GM18511 (cell line): ENCODE measurements around the gene PRRT1.
"Not testable (repeated sequence)": the region's sequence is repeated elsewhere in the genome, so short reads cannot be mapped to it uniquely, and the experiment has no call there.

Experiments
- ATAC-seq: cut with Tn5 transposase; IDR thresholded peaks from one replicate; pipeline ENCODE4 v1.9.1; 2021; ENCODE audit warnings: mild to moderate bottlenecking, moderate library complexity; ENCODE audit not compliant: unreplicated experiment

The PRRT1 gene

DNA sequence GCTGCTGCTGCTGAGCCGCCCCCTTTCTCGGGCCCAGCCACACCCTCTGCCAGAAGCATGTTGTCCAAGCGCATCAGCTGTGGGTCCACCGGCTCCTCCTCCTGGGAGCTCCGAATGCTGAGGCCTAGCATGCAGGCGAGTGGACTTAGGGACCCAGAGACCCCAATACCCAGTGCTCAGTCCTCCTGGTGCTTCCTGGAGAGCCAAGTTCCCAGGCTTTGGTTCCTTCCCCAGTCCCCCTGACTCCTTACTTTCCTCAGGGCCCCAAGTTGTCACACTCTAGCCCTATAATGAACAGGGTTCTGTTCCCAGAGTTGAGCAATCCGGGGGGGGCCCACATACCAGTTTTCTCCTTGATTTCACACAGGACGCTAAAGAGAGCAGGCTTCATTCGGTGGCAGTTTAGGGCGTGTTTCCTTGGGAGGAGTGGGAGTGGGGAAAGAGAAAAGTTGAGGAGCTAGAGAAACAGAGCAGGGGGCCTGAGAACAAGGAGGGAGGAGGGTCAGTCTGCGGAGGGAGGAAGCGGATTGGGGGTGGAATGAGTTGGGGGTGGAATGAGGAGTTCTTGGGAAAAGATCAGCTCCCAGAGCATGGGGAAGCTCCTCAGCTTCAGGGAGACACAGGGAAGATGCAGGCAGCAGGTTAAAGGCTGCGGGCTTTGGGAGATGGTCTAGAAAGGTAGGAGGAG lies 36.8 kb upstream of the PRRT1 start:
- no peak for ATAC-seq

DNA sequence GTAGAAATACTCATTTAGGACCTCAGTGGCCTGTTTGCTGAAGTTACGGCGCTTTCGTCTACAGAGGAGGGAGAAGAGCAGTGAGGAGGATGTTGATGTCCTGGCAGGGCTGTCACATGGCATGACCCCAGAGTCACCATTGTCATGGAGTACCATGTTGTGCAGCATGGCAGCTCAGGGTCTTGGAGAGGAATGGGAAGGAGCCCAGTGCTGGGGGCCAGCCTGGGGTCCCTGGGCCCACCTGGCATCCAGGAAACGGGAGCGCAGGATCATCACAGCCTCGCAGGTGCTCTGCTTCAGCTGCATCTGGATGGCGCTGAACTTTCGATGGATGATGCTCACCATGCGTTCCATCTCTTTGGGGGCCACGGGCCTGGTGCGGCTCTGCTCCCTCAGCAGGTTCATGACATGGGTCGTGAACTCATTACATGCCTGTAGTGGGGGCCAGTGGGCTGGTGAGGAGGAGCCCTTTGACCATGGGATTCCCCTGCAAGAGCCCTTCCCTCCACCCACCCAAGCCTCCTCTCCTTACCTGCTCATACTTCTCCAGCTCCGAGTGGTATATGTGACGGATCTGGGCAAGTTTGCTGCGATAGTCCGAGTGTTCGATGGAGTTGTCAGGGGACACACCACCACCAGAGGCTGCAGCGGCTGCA lies 36.1 kb upstream of the PRRT1 start:
- ATAC-seq = not testable (repeated sequence)

DNA sequence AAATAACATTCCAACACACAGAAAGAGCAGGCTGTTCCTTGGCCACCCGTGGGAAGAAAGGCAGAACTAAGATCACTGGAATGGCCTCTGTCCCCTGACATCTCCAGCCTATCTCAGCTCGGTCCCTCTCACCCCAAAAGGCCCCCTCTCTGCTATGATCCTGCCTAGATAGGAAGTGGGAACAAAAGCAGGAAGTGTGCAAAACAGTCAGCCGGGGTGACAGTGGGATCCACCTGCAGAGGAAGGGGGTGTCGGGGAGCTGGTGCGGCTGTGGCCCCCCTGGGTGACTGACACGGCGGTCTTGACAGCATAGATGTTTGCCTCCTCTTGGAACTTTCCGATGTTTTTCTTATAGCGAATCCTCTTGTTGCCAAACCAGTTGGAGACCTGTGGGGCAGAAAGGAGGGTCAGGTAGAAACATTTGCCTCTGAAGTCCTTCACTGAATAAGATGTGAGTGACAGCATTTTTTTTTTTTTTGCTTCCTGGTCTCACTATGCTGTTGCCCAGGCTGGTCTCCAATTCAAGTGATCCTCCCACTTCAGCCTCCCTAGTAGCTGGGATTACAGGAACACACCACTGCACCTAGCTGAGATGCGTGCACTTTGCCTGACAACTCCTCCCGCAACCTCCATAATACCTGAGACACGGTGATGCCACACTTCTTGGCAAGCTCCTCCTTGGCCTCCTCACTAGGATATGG lies 35.4 kb upstream of the PRRT1 start:
- ATAC-seq = no peak

DNA sequence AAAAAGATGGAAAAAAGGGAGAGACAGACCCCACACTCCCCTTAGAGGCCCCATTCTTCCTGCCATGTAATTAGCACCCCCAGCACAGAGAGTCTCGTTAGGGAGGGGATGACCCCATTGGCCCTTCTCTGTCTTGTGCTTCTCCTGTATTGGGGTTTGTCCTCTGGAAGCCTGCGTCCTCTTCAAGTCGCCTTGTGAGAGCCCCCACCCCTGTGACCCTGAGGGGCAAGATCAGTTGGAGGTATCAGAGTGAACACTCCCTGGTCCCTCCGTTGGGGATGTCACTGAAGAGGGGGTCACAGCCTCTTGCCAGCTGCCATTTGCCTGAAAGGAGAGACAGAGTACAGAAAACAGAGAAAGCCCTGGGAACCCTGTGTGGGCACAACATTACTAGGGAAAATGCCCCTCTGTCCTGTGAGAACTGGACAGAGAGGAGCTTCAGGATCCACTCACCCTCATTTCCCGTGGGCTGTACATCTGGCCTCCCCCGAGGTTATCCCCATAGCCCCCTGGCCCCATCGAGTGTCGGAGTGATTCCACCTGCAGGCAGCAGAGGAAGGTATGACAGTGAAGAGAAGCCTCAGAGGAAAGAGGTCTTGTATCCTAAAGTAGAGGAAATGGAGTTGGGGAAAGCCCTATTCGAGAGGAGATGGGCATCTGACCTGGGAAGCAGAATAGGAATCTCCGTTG lies 34.6 kb upstream of the PRRT1 start:
- not testable (repeated sequence) for ATAC-seq

DNA sequence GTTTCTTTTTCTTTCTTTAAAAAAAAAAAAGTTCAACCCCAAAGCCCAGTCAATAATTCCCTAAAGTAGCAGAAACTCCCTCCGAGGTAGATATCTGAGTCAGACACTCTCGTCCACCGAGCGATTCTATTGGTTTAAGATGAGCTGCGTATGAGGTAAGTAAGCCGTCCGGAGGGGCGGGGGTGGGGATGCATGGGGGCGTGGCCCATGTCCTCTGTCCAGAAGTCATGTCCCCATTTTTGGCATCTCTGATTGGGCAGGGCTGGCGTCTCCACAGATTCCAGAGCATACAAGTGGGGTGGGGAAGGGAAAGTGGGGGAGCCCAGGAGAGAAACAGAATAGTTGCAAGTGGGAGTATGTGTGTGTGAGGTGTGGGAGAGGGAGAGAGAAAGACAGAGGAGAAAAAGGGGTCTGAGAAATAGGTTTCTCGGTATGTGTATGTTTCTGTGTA lies 34.0 kb upstream of the PRRT1 start:
- ATAC-seq = not testable (repeated sequence)

DNA sequence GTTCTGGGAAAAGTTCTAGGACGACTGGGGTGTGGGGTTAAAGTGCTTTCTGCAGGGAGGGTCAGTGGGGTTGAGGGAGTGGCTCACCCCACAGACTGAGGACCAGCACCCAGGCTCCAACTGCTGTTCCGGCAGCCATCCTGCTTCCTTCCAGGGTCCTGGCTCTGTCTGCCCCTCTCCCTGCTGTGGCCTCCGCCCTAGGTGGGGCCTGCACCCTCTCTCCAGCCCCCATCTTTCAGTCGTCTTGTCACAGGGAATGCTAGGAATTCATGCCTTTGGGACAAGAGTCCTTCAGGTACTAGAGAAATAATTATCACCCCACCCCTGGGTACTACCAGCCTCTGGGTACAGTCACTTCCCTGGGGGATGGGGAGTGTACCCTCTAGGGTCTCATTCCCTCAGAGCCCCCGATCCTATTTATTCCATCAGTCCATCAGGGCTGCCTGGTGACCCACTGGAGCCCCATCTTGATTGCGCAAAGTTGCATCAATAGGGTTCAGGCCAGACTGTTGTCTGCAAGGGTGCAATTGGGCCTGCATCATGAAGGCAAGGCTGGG lies 32.4 kb upstream of the PRRT1 start, which contains the start of gene AGER:
Gene AGER, minus strand, starts transcription at position 170 of the 557 bp plus-strand sequence. Its CDS starts 31 bp downstream, at position 139.
- no peak for ATAC-seq

DNA sequence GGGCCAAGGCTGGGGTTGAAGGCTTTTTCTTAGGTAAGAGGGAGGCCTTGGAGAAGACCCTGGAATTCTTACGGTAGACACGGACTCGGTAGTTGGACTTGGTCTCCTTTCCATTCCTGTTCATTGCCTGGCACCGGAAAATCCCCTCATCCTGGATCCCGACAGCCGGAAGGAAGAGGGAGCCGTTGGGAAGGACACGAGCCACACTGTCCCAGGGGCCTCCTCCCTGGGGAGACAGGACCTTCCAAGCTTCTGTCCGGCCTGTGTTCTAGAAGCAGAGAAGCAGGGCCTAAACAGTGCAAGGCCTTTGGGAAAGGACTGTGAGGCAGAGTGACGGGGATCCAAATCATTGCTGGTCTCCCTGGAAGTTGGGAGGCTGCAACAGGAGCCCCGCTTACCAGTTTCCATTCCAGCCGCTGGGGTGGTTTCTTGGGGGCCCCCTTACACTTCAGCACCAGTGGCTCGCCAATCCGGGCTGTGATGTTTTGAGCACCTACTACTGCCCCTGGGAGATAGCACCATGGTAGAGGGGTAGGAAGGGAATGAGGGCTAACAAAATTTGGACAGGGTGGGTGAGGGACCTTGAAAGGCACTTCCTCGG lies 31.8 kb upstream of the PRRT1 start:
- ATAC-seq = no peak

DNA sequence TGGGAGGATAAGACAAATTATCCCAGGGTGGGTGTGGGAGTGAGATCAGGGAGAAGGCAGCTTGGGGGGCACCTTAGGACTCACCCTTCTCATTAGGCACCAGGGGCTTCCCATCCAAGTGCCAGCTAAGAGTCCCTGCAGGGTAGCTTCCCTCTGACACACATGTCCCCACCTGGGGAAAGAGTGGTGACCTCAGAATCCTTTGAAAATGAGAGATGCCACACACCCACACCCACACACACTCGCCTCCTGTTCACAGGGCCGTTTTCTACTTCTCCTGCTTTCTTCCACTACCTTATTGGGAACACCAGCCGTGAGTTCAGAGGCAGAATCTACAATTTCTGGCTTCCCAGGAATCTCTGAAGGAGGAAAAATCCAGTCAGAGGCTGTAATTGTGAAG lies 31.3 kb upstream of the PRRT1 start:
- ATAC-seq = no peak

DNA sequence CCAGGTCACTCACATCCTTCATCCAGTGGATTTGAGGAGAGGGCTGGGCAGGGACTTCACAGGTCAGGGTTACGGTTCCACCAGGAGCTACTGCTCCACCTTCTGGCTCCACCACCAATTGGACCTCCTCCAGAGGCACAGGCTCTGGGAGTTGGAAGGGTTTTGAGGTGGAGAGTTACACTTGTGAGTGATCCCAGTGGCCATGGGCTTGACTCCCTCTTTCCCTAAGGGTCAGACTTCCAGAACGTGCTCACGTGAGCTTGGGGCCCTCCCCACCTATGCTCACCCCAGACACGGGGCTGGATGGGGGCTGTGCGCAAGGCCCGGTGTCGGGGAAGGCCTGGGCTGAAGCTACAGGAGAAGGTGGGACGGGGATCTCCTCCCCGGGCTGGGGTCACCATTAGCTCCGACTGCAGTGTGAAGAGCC lies 30.8 kb upstream of the PRRT1 start:
- ATAC-seq = no peak

DNA sequence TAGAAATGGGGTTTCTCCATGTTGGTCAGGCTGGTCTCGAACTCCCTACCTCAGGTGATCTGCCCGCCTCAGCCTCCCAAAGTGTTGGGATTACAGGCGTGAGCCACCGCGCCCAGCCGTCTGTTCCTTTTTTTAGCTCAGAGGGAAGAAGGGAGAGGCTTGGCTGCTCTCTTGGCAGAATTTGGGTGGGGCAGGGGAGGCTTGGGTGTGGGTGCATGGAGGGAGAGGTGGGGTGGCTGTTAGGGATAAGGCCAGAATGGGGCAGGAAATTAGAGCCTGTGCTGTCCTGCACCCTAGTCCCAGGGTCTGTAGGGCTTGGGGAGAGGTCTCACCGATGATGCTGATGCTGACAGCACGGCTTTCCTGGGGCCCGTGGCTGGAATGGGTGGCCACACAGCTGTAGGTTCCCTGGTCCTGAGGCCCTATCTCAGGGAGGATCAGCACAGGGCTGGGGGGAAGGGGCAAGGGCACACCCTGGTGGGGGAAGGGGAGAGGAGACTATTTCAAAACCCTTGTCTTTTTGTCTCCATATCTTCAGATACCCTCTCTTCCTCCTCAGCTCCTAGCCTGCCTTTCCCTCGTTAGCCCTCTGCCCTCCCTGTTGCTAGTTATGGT lies 30.3 kb upstream of the PRRT1 start:
- ATAC-seq = no peak

DNA sequence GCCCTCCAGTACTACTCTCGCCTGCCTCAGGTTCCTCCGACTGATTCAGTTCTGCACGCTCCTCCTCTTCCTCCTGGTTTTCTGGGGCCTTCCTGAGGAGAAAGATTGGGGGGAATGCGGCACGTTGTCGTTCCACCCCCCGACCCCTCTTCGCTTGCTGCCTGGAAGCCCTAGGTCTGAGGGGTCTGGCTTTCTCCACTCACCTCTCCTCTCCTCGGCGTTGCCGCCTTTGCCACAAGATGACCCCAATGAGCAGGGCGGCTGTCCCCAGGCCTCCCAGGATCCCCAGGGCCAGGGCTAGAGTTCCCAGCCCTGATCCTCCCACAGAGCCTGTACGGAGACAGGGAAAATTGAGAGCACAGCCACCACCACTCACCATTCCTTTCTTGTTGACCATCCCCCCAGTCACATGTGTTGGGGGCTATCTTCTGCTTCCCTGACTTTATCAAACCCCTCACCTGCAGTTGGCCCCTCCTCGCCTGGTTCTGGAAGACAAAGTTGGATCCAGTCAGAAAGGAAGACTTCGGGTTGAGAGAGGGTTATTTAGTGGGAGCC lies 29.5 kb upstream of the PRRT1 start:
- no peak for ATAC-seq

DNA sequence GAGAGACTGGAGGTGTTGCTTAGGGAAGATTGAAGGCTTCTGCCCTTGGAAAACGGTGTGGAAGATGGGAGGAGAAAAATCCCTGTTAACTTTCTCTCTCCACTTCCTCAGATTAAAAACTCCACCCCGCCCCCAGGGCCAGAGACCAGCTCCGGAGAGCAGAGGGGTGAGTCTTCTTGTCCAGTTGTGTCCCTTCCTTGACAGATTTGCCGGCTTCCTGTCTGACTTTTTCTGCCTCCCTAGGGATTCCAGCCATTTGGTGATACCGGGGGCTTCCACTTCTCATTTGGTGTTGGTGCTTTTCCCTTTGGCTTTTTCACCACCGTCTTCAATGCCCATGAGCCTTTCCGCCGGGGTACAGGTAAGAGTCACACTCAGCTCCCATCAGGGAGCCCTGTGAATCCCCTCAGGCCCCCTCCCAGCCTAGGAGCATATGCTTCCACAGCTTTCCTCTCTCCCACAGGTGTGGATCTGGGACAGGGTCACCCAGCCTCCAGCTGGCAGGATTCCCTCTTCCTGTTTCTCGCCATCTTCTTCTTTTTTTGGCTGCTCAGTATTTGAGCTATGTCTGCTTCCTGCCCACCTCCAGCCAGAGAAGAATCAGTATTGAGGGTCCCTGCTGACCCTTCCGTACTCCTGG lies 28.1 kb upstream of the PRRT1 start:
- no peak for ATAC-seq

DNA sequence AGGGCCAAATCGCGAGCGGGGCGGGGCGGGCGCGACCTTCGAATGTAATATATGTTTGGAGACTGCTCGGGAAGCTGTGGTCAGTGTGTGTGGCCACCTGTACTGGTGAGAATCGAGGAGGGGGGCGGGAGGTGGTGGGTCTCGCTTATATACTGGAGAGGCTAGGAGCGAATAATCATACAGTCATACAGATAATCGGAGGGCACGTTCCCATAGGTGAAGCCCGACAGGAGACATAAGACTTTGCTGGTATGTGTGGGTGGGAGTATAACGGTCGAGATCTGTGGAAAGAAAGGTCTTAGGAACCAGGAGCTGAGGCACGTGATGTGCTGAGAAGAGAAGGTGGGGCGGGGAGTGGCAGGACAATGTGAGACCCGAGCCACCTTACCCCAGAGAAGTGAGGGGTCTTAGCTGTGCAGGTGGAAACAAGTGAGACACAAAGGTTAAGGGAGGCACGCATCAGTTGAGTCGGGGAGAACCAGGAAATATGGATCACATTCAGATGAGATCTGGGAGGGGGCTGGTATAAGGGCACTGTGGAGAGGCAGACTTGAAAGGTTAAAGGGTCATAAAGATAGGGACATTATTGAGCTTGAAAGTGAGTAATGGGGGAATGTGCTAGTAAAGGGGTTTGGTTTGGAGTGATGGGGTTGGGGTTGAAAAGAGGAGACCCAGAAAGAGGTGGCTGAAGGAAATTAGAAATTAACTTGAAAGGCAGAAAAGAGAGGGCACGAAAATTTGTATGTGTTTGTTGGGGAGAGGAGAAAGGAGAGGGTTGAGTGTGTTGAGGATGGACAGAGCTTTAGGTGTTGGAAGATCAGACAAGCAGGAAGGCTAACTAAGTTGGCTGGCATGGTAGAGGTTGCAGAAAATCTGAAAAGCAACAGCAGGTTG lies 27.1 kb upstream of the PRRT1 start:
- ATAC-seq = no peak

DNA sequence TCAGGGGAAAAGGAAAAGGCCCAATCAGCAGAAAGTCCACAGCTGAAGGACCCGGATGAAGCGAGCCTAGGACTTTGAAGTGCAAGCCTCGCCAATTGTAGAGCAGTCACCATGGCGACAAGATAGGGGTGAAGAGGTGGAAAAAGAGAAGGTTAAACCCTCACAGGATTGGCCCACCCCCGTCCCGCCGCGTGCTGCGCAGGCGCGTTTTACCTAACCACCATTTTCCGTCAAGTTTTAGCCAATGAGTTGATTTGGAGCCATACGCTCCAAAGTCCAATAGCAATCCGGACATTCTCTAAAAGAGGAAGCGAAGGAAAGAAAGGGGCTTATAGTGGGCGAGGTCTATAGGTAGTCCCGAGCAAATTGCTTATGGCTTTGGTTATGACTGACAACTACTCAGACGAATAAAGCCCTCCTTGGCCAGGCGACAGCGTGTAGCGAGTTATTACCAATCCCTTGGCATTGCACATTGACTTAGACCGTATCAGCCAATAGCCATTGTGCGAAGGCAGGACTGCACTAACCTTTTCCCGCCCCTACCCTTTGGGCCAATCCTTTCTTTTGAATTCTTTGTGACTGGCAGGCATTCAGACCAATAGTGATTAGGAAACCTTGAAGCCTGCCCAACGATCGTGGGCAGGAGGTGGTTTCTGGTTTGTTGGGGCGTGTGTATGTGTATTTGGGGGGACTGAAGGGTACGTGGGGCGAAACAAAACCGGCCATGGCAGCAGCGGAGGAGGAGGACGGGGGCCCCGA lies 26.2 kb upstream of the PRRT1 start, which contains the start of gene RNF5:
Gene RNF5, plus strand, starts transcription at position 618 of the 759 bp plus-strand sequence. Its CDS starts 107 bp downstream, at position 725.
- ATAC-seq = peak; percentile 83

DNA sequence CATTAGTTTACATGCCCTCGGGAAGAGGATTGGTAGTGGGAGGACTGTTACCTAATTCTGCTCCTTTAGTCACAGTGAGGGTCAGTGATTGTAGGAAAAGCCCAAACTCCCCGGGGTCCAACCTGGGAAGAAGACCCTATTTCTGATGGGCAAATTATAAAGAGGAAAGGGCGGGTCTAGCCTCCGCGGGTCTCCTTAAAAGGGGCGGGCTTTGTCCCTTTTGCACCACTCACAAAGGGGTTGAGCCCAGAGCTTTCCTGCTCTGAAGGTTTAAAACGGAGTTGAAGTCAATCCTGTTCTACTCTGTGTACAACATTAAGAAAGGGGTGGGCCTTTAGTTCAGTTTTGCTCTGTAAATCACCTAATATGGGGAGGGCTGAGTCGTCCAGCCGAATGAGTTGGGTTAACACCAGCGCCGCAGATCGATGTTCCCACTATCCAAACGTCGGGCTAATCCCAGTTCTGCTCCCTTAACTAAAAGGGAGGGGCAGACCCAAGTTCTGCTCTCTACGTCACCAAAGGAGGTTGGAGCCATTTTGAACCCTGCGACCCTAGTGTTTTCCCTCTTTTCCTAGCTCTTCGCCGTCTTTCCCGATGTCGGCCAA lies 25.5 kb upstream of the PRRT1 start:
- no peak for ATAC-seq

DNA sequence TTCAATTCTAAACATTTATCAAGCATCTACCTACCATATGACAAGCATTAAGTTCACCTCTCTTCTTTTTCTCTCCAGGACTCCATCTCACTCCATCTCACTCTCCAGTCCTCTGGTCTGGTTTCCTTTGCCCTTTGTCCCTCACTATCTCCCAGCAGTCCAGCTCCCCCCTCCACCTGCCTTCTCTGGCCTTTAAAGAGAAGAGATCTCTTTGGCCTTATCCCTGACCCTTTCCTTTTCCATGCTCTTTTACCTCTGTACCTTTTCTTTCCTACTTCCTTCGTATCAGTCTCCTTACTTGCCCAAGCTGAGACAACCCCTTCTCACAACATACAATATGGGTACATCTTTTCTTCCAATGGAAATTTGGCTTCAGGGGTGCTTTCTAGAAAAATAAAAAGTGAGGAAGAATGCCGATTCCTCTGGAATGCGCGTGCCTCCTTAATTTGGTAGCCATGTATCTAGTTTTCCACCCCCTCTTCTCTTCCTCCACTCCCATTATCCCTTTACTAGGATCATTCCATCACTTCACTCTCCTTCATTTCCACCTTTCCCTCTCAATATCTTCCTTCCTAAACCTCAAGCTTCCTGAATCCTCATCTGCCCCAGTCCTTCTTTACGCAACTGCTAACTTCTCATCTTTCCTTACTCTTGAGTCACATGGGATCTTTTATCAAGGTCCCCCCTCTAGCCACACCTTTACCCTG lies 24.9 kb upstream of the PRRT1 start:
- no peak for ATAC-seq
